Activated T-helper 1 cell treated with anti-CD3 and anti-CD28 coated beads, Interleukin-12 subunit alpha, Interleukin-12 subunit beta, Interleukin-2, Interleukin-4 antibody, amounts not matched to agents 30 ng/mL and 10 ng/mL and 1 ng/mL, durations not matched to agents 14 hours and 24 hours and 36 hours (primary cell): ENCODE results near the gene KRT35. TPM values are rescaled to one million over a fixed set of nuclear protein-coding genes. Genes with fewer than 3 reads are reported as not detected.

Experiments
- DNase-seq: peaks from one replicate; pipeline ENCODE4 v3.0.0; 2021; ENCODE audit warnings: low spot score
- H3K27ac Mint-ChIP-seq: one replicate; pipeline ENCODE4 v1.8.0; 2021; ENCODE audit warnings: mild to moderate bottlenecking, mixed read lengths
- H3K27me3 Mint-ChIP-seq: one replicate; pipeline ENCODE4 v1.8.0; 2022; ENCODE audit warnings: mild to moderate bottlenecking, moderate library complexity, mixed read lengths; ENCODE audit not compliant: insufficient read depth
- H3K36me3 Mint-ChIP-seq: one replicate; pipeline ENCODE4 v1.8.0; 2021; ENCODE audit warnings: low read depth, mixed read lengths
- H3K4me1 Mint-ChIP-seq: one replicate; pipeline ENCODE4 v1.8.0; 2021; ENCODE audit warnings: low read depth, mixed read lengths
- H3K4me3 Mint-ChIP-seq: one replicate; pipeline ENCODE4 v1.8.0; 2021; ENCODE audit warnings: mild to moderate bottlenecking, moderate library complexity, mixed read lengths
- H3K9me3 Mint-ChIP-seq: one replicate; pipeline ENCODE4 v1.8.0; 2021; ENCODE audit warnings: mixed read lengths
- intact Hi-C: fragments of 100-400 bp; cut with micrococcal nuclease; formaldehyde crosslinking; loops from one replicate; pipeline ENCODE4 v1.15.1; 2024
- total RNA-seq: library from RNA; stranded (reverse); gene quantifications from 2 replicates; pipeline ENCODE4 v1.2.3, GENCODE V29; 2022

KRT35 gene
- total RNA-seq, 1 donor from 2014 or later = not detected

DNA sequence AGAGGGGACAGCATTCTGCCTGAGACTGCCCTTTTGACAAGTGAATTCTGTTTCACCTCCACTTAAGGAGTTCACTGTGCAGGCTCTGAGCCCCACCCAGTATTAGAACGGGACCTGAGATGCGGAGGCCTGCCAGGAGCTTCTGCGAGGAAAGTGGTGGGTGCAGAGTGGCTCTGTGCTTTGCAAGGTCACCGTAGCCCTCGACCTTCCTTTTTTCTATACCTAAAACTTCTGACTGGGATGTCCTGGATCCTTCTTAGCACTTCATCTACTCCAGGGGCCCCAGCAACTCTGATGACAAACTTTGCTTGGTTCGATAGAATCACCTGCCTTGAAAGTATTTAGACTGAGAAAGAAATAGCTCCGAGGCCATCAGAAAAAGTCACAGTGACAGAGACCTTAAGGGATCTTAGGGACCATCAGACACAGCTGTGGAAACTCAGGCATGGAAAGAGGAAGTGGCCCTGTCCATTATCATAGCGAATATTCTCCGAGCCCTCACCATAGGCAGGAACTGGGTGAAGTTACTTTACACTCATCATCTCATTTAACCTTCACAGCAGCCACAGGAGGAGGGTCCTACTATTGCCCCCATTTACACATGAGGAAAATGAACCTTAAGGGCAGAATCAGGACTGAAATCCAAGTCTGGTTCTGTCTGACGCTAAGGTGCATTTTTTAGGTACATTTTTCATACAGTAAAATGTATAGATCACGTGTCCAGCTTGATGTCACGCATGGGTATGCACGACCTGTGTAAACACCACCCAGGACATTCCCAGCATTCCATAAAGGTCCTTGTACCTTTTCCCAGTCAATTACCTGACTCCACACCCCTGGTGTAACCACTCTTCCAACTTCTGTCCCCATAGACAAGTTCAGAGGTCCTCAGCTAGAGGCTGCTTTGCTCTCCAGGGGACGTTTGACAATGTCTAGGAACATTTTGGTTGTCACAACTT, 25.1 kb upstream of the KRT35 start:
- Mint-ChIP-seq H3K4me3 (no peak overlapping the region), H3K36me3 (no peaks in the 10 kb centered on the region), H3K27ac (no peak overlapping the region), H3K4me1 (no peaks in the 10 kb centered on the region), H3K27me3 (no peaks in the 10 kb centered on the region), H3K9me3 (no peaks in the 10 kb centered on the region)
- no peak for DNase-seq
- intact Hi-C loops = no loop called here

DNA sequence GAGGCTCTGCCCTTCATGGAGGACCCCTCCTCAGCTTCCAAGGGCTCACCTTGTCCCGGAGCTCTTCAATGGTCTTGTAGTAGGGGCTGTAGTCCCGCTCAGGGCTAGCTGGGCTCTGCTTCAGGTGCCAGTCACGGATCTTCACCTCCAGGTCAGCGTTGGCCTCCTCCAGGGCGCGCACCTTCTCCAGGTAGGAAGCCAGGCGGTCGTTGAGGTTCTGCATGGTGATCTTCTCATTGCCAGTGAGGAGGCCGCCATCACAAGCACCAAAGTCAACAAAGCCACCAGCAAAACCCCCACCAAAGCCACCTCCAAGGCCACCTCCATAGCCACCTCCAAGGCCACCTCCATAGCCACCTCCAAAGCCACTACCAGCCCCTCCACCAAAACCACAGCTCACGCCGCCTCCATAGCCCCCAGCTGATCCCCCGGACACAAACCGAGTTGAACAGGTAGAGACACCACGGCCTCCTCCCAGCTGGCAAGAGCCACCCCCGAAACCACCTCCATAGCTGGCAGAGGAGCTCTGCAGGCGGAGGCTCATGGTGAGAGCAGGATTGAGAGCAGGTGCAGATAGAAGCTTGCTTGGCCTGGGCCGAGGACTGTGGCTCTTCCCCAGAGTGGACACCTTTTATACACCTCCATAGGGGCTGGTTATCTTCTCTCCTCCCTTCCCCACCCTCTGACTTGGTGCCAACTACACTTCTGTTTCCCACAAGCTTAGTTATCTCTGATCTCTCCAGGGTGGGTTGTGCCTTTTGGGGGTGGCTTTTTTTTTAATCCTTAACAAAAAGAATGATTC, 24.3 kb upstream of the KRT35 start, which contains the start of gene KRT13:
Gene KRT13 (minus strand): TSS at position 606 of the 802 bp plus-strand sequence. CDS start 62 bp downstream, at position 544.
- H3K9me3 Mint-ChIP-seq = no peaks in the 10 kb centered on the region
- intact Hi-C loops = no loop called here
- H3K27ac Mint-ChIP-seq = no peak within 1 kb of the TSS
- H3K4me1 Mint-ChIP-seq = no peaks in the 10 kb centered on the region
- H3K4me3 Mint-ChIP-seq = no peak within 1 kb of the TSS
- DNase-seq = no peak
- no peaks in the 10 kb centered on the region for H3K36me3 Mint-ChIP-seq
- H3K27me3 Mint-ChIP-seq = peaks cover 3% of the 10 kb centered on the region

DNA sequence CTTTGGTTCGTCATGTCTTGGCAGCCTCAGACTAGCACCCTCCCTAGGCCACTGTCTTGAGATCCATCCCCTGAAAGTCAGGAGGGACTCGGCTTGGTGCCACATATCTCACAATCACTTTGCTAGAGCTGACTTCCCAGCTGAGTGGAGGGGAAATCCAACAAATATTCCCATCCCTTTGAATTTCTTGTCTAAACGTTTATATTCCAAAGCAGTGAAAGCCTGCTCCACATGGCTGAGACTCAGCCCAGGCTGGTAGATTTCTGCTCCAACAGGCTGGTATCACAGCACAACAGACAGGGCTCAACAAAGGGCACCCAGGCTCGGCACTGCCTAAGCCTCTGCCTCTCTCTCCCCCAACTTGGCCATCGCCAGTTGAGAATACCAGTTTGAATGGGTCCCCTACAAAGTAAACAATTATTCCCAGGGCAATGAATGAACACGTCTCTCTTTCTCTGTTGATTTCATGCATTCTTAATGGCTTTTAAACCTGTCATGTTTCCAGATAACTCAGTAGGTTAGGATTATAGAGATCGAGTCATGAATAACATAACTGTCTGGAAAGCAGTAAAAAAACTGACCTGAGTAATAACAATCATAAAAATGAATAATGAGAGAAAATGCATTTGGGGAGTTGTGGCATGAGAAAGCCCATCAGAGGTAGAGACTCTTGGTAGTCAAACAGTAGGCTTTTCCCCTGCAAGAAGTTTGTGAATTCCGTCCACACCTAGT, 23.5 kb upstream of the KRT35 start:
- intact Hi-C loops = no loop called here
- DNase-seq = no peak
- H3K9me3 Mint-ChIP-seq = no peaks in the 10 kb centered on the region
- no peak overlapping the region for H3K4me3 Mint-ChIP-seq
- H3K36me3 Mint-ChIP-seq = no peaks in the 10 kb centered on the region
- H3K4me1 Mint-ChIP-seq = no peaks in the 10 kb centered on the region
- no peak overlapping the region for H3K27ac Mint-ChIP-seq
- H3K27me3 Mint-ChIP-seq = peaks cover 3% of the 10 kb centered on the region

DNA sequence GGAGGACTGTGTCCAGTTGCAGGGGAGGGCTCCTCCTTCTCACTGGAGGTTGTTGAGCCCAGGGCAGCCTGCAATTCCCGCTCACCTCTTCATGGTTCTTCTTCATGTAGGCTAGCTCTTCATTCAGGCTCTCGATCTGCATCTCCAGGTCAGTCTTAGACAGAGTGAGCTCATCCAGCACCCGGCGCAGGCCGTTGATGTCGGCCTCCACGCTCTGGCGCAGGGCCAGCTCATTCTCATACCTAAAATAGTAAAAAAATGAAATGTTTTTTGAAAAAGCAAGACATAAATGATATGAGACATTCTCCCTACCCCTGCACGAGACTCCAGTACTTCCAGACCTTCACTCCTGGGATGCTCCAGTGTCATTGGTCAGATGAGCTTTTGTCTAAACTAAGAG, 22.3 kb upstream of the KRT35 start:
- no peaks in the 10 kb centered on the region for H3K9me3 Mint-ChIP-seq
- no peak for DNase-seq
- no peaks in the 10 kb centered on the region for H3K36me3 Mint-ChIP-seq
- no peak overlapping the region for H3K4me3 Mint-ChIP-seq
- H3K4me1 Mint-ChIP-seq = no peaks in the 10 kb centered on the region
- intact Hi-C loops = no loop called here
- no peak overlapping the region for H3K27ac Mint-ChIP-seq
- peaks cover 3% of the 10 kb centered on the region for H3K27me3 Mint-ChIP-seq

DNA sequence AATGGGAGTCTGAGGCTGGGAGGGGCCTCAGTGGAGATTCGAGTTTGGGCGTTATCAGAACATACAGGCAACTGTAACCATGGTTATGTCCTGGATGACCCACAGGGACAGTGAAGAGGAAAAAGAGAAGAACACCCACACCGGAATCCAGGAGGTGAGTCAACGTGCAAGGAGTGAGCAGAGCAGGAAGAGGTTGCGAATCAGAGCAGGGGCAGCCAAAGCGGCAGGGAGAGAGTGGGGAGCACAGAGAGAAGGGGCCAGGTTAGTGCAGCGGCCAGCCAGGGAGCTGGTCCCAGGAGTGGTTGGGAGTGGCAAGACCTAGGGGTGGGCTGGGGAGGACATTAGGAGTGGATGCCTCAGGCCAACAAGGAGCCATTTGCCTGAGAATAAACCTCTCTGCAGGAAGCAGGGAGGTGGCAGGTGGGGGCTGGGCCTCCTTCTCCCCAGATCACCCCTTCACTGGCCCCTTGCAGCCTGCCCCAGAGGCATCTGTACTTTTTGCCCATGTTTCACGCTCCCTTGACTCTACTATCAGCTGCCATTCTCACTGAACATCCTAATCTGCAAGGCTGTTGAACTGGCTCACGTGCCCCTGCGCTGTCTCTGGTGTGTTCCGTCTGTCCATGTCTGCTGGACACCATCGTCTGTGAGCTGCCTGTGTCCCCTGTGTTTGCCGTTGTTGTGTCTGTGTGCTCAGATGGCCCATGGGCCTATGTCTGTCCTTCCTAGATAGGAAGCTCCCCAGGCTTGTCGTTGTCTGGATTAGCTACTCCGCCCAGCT, 19.4 kb upstream of the KRT35 start:
- Mint-ChIP-seq H3K4me3 (no peak overlapping the region), H3K9me3 (no peaks in the 10 kb centered on the region), H3K4me1 (no peaks in the 10 kb centered on the region), H3K27me3 (peaks cover 3% of the 10 kb centered on the region), H3K27ac (no peak overlapping the region), H3K36me3 (no peaks in the 10 kb centered on the region)
- intact Hi-C loops = no loop called here
- DNase-seq = no peak

DNA sequence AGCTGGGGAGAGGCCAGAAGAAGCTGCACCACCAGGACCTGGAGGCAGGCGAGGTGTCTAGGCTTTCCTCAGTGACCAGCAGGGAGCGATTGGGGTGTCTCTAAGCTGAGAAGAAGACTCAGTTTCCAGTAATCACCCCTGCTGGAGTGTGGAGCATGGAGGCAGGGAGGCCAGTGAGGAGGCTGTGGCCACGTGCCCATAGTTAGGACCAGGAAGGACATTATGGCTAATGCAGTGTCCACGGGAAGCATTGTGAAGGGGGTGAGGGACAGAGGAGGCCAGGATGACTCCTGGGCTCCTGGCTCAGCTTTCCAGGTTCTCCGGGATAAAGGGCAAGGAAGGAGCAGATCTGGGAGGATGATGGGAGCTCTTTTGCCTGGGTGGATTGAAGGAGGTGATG, 18.8 kb upstream of the KRT35 start:
- no peaks in the 10 kb centered on the region for H3K36me3 Mint-ChIP-seq
- H3K4me1 Mint-ChIP-seq = no peaks in the 10 kb centered on the region
- intact Hi-C loops = no loop called here
- DNase-seq = no peak
- no peak overlapping the region for H3K4me3 Mint-ChIP-seq
- no peaks in the 10 kb centered on the region for H3K9me3 Mint-ChIP-seq
- peaks cover 3% of the 10 kb centered on the region for H3K27me3 Mint-ChIP-seq
- no peak overlapping the region for H3K27ac Mint-ChIP-seq

DNA sequence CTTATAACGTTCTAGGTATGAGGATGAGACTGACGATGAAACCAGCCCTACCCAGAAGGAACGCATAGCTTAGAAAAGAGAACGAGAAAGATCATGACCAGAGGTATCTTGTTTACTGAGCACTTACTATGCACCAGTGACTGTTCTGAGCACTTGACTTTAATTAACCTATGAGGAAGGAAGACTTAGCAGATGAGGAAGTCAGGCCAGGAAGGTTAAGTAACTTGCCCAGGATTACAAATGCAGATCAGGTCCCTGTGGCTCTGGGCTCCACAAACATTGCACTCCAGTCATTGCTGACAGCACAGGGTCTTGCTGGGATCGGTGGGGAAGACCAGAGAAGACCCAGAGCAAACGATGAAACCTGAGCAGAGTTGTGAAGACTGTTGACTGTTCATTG, 17.3 kb upstream of the KRT35 start:
- intact Hi-C loops = no loop called here
- H3K27ac Mint-ChIP-seq = no peak overlapping the region
- H3K4me3 Mint-ChIP-seq = no peak overlapping the region
- no peaks in the 10 kb centered on the region for H3K9me3 Mint-ChIP-seq
- H3K27me3 Mint-ChIP-seq = peaks cover 3% of the 10 kb centered on the region
- H3K36me3 Mint-ChIP-seq = no peaks in the 10 kb centered on the region
- no peaks in the 10 kb centered on the region for H3K4me1 Mint-ChIP-seq
- no peak for DNase-seq

DNA sequence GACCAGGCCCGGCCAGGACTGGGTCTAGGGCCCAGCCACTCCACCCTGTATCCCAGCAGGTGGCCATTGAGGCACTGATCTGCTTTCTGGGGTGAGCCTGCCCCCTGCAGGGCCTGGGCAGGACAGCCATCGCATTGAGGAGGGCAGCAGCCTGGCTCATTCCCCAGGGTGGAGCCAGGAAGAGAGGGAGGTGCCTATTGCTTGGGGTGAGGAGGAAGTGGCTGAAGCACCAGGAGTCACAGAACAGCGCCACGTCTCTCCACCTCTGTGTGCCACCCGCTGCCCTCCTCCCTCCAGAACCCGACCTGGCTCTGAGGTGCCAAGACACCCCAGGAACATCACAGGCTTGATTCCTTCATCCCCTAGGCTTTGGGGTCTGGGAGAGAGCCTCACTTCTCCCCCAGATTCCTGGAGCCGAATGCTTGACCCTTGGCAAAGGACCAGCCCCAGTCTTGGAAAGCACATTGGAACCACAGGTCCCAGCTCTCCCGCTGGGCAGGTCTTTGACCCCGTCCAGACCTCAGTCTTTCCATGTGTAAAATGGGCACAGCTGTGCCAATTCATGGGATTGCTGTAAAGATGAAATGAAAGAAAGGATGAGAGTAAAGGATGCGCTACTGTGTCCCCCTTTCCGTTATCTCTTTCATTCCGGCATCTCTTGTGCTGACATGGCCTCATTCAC, 16.0 kb upstream of the KRT35 start:
- H3K9me3 Mint-ChIP-seq = no peaks in the 10 kb centered on the region
- H3K4me3 Mint-ChIP-seq = no peak overlapping the region
- peaks cover 3% of the 10 kb centered on the region for H3K27me3 Mint-ChIP-seq
- intact Hi-C loops = loop anchor here (1.0 kb wide), 1 partner anchor 588 kb away; no protein-coding TSS in a partner anchor
- H3K36me3 Mint-ChIP-seq = no peaks in the 10 kb centered on the region
- DNase-seq = peak; percentile 62
- H3K4me1 Mint-ChIP-seq = no peaks in the 10 kb centered on the region
- no peak overlapping the region for H3K27ac Mint-ChIP-seq

DNA sequence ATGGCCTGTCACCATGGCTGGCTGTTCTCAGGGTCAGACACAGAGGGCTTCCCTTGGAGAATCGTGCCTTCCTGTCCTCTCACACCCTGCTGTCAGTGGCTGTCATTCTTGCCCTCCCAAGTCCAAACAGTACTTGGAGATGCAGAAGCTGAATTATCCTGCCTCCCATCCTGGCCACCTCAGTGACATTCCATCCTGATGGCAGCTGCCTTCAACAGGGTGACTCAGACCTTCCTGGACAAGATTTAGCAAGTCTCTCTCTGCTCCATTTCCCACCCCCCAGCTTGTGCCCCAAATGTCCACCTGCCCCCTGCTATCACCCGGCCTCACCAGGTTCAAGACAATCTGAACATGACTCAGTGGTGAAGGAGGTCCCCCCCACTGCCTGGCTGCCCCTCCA, 13.6 kb upstream of the KRT35 start:
- intact Hi-C loops = no loop called here
- DNase-seq = no peak
- Mint-ChIP-seq H3K36me3 (no peaks in the 10 kb centered on the region), H3K4me1 (no peaks in the 10 kb centered on the region), H3K4me3 (no peak overlapping the region), H3K27ac (no peak overlapping the region), H3K9me3 (no peaks in the 10 kb centered on the region), H3K27me3 (peaks cover 3% of the 10 kb centered on the region)

DNA sequence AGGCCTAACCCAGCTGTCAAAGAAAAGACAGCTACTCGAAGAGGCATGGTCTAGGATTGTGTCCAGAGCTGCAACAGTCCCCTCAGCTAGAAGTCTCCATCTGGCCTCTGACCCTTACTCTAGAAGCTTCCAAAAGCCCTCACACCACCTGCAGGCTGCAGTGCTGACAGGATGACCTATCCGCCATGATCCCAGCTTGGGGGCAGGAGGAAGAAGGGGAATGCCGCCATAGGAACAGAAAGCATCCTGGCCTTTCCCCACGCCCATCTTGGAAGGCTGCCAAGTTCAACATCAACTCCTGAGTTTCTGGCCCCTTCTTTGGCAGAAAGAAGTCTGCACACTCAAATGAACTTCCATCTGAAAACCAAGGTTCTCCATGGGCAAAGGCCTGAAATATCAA, 11.8 kb upstream of the KRT35 start:
- Mint-ChIP-seq H3K9me3 (no peaks in the 10 kb centered on the region), H3K4me1 (no peaks in the 10 kb centered on the region), H3K27ac (no peak overlapping the region), H3K4me3 (no peak overlapping the region), H3K36me3 (no peaks in the 10 kb centered on the region), H3K27me3 (peaks cover 3% of the 10 kb centered on the region)
- no peak for DNase-seq
- intact Hi-C loops = no loop called here

DNA sequence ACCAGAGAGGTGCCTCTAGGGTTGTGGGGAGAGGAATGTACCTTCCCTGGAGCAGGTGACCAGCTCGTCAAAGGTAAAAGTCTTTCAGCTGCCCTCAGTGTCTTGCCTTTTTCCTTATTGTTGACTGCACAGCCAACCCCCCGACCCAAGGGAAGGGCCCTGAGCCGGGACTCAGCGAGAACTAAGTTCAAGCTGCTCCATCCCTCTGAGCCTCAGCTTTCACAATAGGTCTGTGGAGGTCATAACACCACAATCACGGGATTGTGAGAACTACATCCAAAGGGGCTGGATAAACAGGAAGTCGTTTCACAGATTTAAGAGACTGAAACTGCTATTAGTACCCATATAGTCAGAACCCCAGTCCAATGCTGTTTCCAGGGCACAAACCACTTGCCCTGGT, 11.4 kb upstream of the KRT35 start:
- Mint-ChIP-seq H3K27ac (no peak overlapping the region), H3K36me3 (no peaks in the 10 kb centered on the region), H3K27me3 (peaks cover 3% of the 10 kb centered on the region), H3K4me3 (no peak overlapping the region), H3K4me1 (no peaks in the 10 kb centered on the region), H3K9me3 (no peaks in the 10 kb centered on the region)
- no peak for DNase-seq
- intact Hi-C loops = no loop called here

DNA sequence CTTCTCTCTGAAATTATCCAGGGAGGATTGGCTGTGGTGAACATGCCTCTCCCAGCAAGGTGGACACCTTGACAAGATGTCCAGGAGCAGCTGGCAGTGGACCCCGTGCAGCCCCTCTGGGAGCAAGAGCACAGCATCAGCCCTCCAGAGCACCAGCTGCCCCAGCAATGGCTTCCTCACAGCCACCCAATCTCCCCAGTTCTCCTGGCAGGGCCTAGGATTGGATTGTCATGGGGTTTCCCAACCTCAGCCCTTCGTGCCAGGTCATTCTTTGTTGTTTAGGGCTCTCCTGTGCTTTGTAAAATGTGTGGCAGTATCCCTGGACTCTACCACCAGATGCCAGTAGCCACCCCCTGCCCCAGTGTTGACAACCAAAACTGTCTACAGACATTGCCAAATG, 10.5 kb upstream of the KRT35 start:
- no peaks in the 10 kb centered on the region for H3K4me1 Mint-ChIP-seq
- H3K9me3 Mint-ChIP-seq = no peaks in the 10 kb centered on the region
- no peak overlapping the region for H3K4me3 Mint-ChIP-seq
- H3K27me3 Mint-ChIP-seq = peaks cover 3% of the 10 kb centered on the region
- intact Hi-C loops = no loop called here
- no peak for DNase-seq
- H3K36me3 Mint-ChIP-seq = no peaks in the 10 kb centered on the region
- H3K27ac Mint-ChIP-seq = no peak overlapping the region
